Activated naive CD8-positive, alpha-beta T cell treated with anti-CD3 and anti-CD28 coated beads, Interleukin-2, amount 50 U/mL, for 16 hours (primary cell): Measurements from ENCODE around the gene KRT13.

Experiments used
- DNase-seq: peaks from one replicate; pipeline ENCODE4 v3.0.0-alpha.2; 2020; ENCODE audit warnings: low read depth, low spot score

Gene KRT13

GRCh38 chr17:41537614-41537954, 32.2 kb upstream of the KRT13 start:
- no peak for DNase-seq

GRCh38 chr17:41536741-41537613, 31.6 kb upstream of the KRT13 start:
- no peak for DNase-seq

GRCh38 chr17:41535764-41536481, 30.5 kb upstream of the KRT13 start:
- DNase-seq: no peak

GRCh38 chr17:41534899-41535546, 29.6 kb upstream of the KRT13 start:
- DNase-seq: no peak

GRCh38 chr17:41533613-41534012, 28.2 kb upstream of the KRT13 start:
- no peak for DNase-seq

GRCh38 chr17:41532947-41533570, 27.6 kb upstream of the KRT13 start:
- DNase-seq: no peak

GRCh38 chr17:41531993-41532392, 26.6 kb upstream of the KRT13 start:
- no peak for DNase-seq

- no peak for DNase-seq
These were observed 24.9 kb upstream of the KRT13 start for GRCh38 chr17:41530062-41531048.

GRCh38 chr17:41529491-41529915, 24.1 kb upstream of the KRT13 start:
- DNase-seq: no peak

- DNase-seq: no peak
These were observed 23.5 kb upstream of the KRT13 start for GRCh38 chr17:41528959-41529353.

- DNase-seq: no peak
These were observed 21.9 kb upstream of the KRT13 start for GRCh38 chr17:41527063-41528023.

- DNase-seq: no peak
These were observed 18.8 kb upstream of the KRT13 start for GRCh38 chr17:41524261-41524660.

- no peak for DNase-seq
These were observed 18.4 kb upstream of the KRT13 start for GRCh38 chr17:41523787-41524186.

GRCh38 chr17:41523225-41523593, 17.8 kb upstream of the KRT13 start:
- no peak for DNase-seq

- no peak for DNase-seq
These were observed 17.2 kb upstream of the KRT13 start for GRCh38 chr17:41522301-41523224.

GRCh38 chr17:41521574-41522261, 16.3 kb upstream of the KRT13 start:
- no peak for DNase-seq

GRCh38 chr17:41520821-41521521, 15.6 kb upstream of the KRT13 start:
- no peak for DNase-seq
